HEK293T (cell line): Measurements from ENCODE around the gene ADAMTS4.

Source experiments
- CTBP1 ChIP-seq: fragments of 450-650 bp; IDR thresholded peaks from 2 replicates; pipeline ENCODE4 v1.6.1; 2016; ENCODE audit warnings: borderline replicate concordance
- ELF4 ChIP-seq: fragments of 450-650 bp; IDR thresholded peaks from 2 replicates; pipeline ENCODE4 v1.6.1; 2017; ENCODE audit warnings: antibody characterized with exemption
- FOXK2 ChIP-seq: fragments of 450-650 bp; IDR thresholded peaks from 2 replicates; pipeline ENCODE4 v1.6.1; 2016; ENCODE audit warnings: mild to moderate bottlenecking
- FOXM1 ChIP-seq: fragments of 450-650 bp; IDR thresholded peaks from 2 replicates; pipeline ENCODE4 v1.6.1; 2017; ENCODE audit warnings: mild to moderate bottlenecking, borderline replicate concordance
- PKNOX1 ChIP-seq: fragments of 450-650 bp; IDR thresholded peaks from 2 replicates; pipeline ENCODE4 v1.6.1; 2016
- TARDBP ChIP-seq: fragments of 450-650 bp; IDR thresholded peaks from 2 replicates; pipeline ENCODE4 v1.6.1; 2016
- ZNF384 ChIP-seq: fragments of 450-650 bp; IDR thresholded peaks from 2 replicates; pipeline ENCODE4 v1.6.1; 2016

- TF ChIP-seq TARDBP (no peak), CTBP1 (no peak), ZNF384 (no peak), FOXM1 (no peak), ELF4 (no peak), FOXK2 (no peak), PKNOX1 (no peak)
Observed at GRCh38 chr1:161241682-161242081, 42.8 kb upstream of the ADAMTS4 start.
